Neutrophil (primary cell): ENCODE data around the gene PPARA.

Source experiments
- H3K27ac ChIP-seq: fragments of 200-600 bp; sonication (generic); 2 replicates; pipeline ENCODE4 v1.5.1; 2016; ENCODE audit warnings: mild to moderate bottlenecking, moderate library complexity
- H3K27me3 ChIP-seq: fragments of 200-600 bp; sonication (generic); 2 replicates; pipeline ENCODE4 v1.6.0; 2016; ENCODE audit warnings: mild to moderate bottlenecking
- H3K36me3 ChIP-seq: fragments of 200-600 bp; sonication (generic); 2 replicates; pipeline ENCODE4 v1.5.1; 2017
- H3K4me1 ChIP-seq, 2 experiments: fragments of 200-600 bp in 1 of 2; sonication (generic) in 1 of 2; 1 replicate in 1 of 2; 2 replicates in 1 of 2; pipeline versions ENCODE4 v1.5.1 to v1.6.1; 2013 to 2016; ENCODE audit warnings: low read depth in 1 of 2, low read length in 1 of 2, mild to moderate bottlenecking in 1 of 2, moderate library complexity in 1 of 2; ENCODE audit not compliant: control insufficient read depth in 1 of 2, insufficient read depth in 1 of 2
- H3K4me3 ChIP-seq, 2 experiments: fragments of 200-600 bp in 1 of 2; sonication (generic) in 1 of 2; 1 replicate in 1 of 2; 2 replicates in 1 of 2; pipeline ENCODE4 v1.5.1; 2013 to 2016; ENCODE audit warnings: low read depth in 1 of 2, low read length in 1 of 2, mild to moderate bottlenecking in 1 of 2, moderate library complexity in 1 of 2
- H3K9me3 ChIP-seq: fragments of 200-600 bp; sonication (generic); 2 replicates; pipeline ENCODE4 v1.5.1; 2016
- CTCF ChIP-seq: fragments of 200-600 bp; sonication (generic); IDR thresholded peaks from 2 replicates; pipeline ENCODE4 v1.5.1; 2016; ENCODE audit warnings: antibody characterized with exemption

Gene PPARA

DNA sequence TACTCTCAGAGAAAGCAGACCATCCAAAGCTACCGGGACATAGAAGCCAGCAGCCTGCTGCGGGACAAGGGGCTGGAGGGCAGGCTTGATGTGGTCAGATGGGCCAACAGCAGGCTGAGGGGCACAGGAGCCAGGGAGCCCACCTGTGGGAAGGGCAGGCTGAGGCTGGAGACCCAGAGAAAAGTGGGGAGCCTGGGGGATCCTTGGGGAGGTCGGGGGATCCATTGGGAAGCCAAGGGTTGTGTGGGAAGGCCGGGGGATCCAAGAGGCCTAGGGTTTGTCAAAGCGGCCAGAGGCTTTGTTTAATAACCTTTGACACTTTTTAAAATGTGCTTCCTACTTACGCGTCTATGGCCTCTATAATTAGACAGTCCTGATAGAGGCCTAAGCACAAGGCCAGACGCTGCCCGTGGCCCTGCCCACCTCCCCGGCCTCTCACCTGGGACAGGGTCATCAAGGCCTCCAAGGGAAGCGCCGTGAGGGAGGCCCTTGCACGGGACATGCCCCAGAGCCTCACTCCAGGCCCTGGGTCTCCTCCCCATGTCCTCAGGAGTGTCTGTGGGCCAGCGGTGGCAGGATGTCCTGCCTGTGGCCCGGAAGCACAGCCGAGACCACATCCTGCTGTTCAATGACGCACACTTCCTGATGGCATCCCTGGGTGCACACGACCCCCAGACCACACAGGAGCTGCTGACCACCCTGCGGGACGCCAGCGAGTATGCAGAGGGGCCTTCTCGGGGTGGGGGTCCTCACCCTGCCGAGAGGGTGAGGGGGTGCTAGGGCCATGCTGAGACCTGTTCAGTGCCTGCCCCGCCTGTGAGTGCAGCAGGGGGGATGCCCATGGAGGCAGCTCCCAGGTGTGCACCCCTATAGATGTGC lies 137.8 kb downstream of the PPARA start:
- peak overlapping the region; percentile 89 for H3K27ac ChIP-seq

GRCh38 chr22:46288846-46289243 lies 138.5 kb downstream of the PPARA start:
- peaks cover 25 to 30% of the 10 kb centered on the region in 2 experiments for H3K4me1 ChIP-seq
- H3K27me3 ChIP-seq, result no peaks in the 10 kb centered on the region
- H3K36me3 ChIP-seq, result peaks cover 59% of the 10 kb centered on the region
- no peak for TF ChIP-seq CTCF
- no peaks in the 10 kb centered on the region for H3K9me3 ChIP-seq
- H3K27ac ChIP-seq, result peak overlapping the region; percentile 89
- peak overlapping the region; percentile 61 to 65 for H3K4me3 ChIP-seq

More for the DNA sequence above, 137.8 kb downstream of the PPARA start:
- H3K9me3 ChIP-seq, result no peaks in the 10 kb centered on the region
- no peak for TF ChIP-seq CTCF
- peaks cover 25 to 30% of the 10 kb centered on the region in 2 experiments for H3K4me1 ChIP-seq
- peaks cover 52% of the 10 kb centered on the region for H3K36me3 ChIP-seq
- no peaks in the 10 kb centered on the region for H3K27me3 ChIP-seq
- H3K4me3 ChIP-seq, result peak overlapping the region; percentile 61 to 65

- H3K27me3 ChIP-seq, result no peaks in the 10 kb centered on the region
- H3K9me3 ChIP-seq, result no peaks in the 10 kb centered on the region
- peak overlapping the region; percentile 89 for H3K27ac ChIP-seq
- peaks cover 55% of the 10 kb centered on the region for H3K36me3 ChIP-seq
- no peak for TF ChIP-seq CTCF
- H3K4me3 ChIP-seq, result no peak overlapping the region
- peaks cover 25 to 30% of the 10 kb centered on the region in 2 experiments for H3K4me1 ChIP-seq
Measured at GRCh38 chr22:46289244-46289891, 139.0 kb downstream of the PPARA start.

DNA sequence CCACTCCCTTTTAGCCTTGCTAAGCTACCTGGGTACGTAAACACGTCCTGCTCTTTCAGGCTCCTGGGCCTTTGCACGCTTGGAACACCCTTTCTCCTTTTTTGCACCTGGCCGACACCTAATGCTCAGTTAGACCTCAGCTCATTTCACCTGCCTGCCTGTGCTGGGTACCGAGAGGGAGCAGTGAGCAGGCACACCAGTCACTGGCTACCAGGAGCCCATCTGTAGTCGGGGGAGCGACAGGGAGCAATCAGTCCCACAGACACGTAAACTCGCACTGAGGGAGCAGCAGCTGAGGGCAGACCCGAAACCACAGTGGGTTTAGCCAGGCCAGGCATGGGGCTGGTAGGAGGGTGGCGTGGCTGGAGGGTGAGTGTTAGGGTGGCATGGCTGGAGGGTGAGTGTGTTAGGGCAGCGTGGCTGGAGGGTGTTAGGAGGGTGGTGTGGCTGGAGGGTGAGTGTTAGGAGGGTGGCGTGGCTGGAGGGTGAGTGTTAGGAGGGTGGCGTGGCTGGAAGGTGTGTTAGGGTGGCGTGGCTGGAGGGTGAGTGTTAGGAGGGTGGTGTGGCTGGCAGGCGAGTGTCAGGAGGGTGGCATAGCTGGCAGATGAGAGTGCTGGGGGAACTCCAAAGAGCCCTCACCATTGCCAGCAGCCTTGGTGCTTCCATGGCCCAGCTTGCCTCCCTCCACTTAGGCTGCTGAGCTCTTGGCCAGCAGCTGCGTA lies 140.0 kb downstream of the PPARA start:
- Histone ChIP-seq H3K9me3 (no peaks in the 10 kb centered on the region), H3K4me3 (no peak overlapping the region), H3K36me3 (peaks cover 48% of the 10 kb centered on the region), H3K27me3 (no peaks in the 10 kb centered on the region), H3K4me1 (peaks cover 28 to 37% of the 10 kb centered on the region in 2 experiments), H3K27ac (no peak overlapping the region)
- TF ChIP-seq CTCF, result no peak
